Stimulated activated CD4-positive, alpha-beta T cell treated with anti-CD3 and anti-CD28 coated beads, Interleukin-1b, Interleukin-23, amount 100 ng/mL, for 1 hour (primary cell): Measurements from ENCODE around the gene SUSD2.
"Not testable (repeated sequence)": the region's sequence is repeated elsewhere in the genome, so short reads cannot be mapped to it uniquely, and the experiment has no call there.

Experiments
- DNase-seq, 2 donors: peaks; one replicate each; pipeline ENCODE4 v3.0.0-alpha.2; 2020; ENCODE audit warnings: low read depth in 2 of 2

The SUSD2 gene

DNA sequence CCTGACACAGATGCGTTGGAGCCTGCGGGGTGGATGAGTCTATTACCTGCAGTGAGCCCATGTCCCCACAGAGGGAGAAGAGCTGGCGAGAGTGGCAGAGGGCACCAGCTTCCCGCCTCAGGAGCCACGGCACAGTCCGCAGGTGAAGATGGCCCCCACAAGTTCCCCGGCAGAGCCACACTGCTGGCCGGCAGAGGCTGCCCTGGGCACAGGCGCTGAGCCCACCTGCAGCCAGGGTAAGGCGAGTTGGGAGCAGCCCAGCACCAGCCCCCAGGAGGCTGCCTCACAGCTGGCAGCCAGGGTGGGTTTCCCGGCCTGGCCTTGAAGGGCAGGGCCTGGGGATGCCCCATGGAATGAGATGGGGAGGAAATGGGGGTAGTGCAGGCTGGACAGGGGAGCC is 5.2 kb upstream of the SUSD2 start:
- DNase-seq = no peak

- DNase-seq = no peak
Observed at GRCh38 chr22:24176630-24177029, 4.7 kb upstream of the SUSD2 start.

DNA sequence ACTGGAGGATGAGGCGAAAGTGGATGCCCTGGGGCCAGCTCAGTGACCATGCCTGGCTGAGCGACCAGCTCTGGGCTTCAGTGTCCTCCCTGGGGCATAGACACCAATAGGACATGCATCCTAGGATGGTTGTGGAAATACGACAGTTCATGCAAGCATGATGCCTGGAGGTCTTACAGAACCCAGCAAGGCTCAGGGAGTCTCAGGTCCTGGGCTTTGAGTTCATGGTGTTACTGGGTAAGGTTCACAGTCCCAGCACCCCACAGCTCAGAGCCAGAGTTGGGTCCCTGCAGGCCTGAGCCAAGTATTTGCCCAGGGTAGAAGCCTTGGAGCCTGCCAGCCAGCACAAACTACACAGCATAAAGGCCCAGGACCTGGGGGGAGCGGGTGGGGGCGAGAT is 4.2 kb upstream of the SUSD2 start:
- DNase-seq = no peak

DNA sequence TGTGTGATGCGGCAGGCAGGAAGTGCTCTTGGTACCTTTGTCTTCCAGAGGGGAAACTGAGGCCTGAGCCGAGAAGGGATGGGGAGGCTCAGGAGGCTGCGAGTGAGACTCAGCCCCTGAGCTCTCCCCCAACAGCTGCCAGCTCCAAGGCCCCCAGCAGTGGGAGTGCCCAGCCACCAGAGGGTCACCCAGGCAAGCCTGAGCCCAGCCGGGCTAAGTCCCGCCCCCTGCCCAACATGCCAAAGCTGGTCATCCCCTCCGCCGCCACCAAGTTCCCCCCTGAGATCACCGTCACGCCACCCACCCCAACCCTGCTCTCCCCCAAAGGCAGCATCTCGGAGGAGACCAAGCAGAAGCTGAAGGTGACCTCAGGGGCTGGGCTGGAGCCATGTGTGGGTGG is 3.8 kb upstream of the SUSD2 start:
- no peak for DNase-seq

GRCh38 chr22:24178021-24178431 is 3.3 kb upstream of the SUSD2 start:
- DNase-seq = no peak

GRCh38 chr22:24178502-24179440 is 2.5 kb upstream of the SUSD2 start:
- DNase-seq = no peak

GRCh38 chr22:24179478-24180210 is 1.6 kb upstream of the SUSD2 start:
- DNase-seq = no peak

- no peak for DNase-seq
Observed at GRCh38 chr22:24180316-24181087, 785 bp upstream of the SUSD2 start.

DNA sequence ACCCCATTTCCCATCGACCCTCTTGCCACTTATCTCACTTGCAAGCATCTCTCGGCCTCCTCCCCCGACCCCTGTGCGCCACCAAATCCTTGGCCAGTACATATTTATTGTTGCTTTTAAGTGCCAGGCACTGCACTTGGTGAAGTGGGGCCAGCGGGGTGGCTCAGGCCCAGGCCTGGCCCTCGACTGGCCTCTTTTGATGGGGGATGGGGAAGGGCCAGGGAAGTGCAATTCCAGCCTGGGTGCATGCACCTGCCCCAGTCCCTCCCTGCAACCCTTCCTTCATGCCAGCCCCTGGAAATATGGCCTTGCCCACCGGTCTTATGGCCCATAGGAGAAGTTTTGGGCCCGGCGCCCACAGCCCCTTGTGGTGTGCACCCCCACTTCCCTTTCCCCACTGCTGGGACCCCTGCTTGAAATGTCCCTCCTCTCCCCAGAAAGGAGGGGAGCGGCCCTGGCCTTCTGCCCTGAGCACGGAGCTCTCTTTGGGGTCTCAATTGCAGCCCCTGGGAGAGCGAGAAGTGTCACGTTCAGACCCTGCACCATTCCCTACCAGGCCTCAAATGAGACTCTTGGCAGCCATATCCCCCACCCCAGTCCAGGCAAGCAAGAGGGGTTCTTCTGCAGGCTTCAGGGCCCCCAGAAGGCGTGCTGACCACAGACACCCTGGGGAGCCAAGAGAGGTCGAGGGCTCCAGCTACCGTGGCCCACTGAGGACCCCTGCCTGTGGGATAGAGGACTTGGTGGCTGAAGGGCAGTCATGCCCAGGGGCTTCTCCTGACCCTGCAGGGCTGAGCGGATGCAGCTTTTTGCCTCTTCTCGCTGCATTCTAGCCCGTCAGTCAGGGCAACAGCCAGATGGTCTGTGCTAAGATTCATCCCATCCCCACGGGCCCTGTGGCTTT is 961 bp downstream of the SUSD2 start:
- DNase-seq = no peak

DNA sequence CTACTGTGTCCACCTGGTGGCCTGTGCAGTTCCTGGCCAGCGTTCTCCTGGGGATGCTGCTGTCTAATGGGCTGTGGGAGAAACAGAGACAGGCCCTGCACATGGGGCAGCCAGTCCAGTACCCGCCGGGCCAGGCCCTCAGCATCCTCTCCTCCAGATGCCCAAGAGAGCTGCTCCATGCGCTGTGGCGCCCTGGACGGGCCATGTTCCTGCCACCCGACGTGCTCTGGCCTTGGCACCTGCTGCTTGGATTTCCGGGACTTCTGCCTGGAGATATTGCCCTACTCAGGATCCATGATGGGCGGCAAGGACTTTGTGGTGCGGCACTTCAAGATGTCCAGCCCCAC is 1.6 kb downstream of the SUSD2 start:
- not testable (repeated sequence) for DNase-seq

- no peak for DNase-seq
Observed at GRCh38 chr22:24183321-24184031, 2.2 kb downstream of the SUSD2 start.

GRCh38 chr22:24184057-24184798 is 2.9 kb downstream of the SUSD2 start:
- DNase-seq = no peak

- no peak for DNase-seq
Observed at GRCh38 chr22:24185001-24185500, 3.8 kb downstream of the SUSD2 start.

GRCh38 chr22:24185501-24186351 is 4.4 kb downstream of the SUSD2 start:
- no peak for DNase-seq

DNA sequence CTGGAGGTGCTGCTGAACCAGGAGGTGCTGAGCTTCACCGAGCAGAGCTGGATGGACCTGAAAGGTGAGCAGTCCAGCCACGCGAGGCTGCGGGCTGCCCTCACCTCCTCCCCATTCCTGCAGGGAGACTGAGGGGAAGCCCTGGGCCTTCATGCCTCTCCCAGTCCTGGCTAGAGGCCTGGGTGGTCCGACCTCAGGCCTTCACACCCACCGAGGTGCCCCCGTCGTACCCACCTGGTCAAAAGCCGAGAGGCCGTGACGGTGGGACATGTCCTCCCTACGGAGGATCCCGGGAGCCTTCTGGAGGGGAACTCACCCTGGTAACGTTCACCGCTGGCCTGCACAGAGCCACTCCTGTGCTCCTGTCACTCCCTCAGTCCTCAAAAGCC is 5.1 kb downstream of the SUSD2 start:
- no peak for DNase-seq

GRCh38 chr22:24186892-24187670 is 5.8 kb downstream of the SUSD2 start:
- no peak for DNase-seq

- DNase-seq = no peak
Observed at GRCh38 chr22:24187731-24188644, 6.7 kb downstream of the SUSD2 start.
